ENCODE measurements around the gene PDE8A. TPM values are rescaled to one million over a fixed set of nuclear protein-coding genes. Genes with fewer than 3 reads are reported as not detected.

Gene PDE8A
- total and polyA plus RNA-seq, 10 of the 15 experiments (the other 5 are each of a cell fraction or from before 2014, with no cell fraction given): 6.7 to 69.2 (median 27.2) TPM

GRCh38 chr15:84992157-84992944 is 10.7 kb downstream of the PDE8A start:
- FAIRE-seq: no peak
- TF ChIP-seq MEF2B (IDR thresholded peaks at IDR 0.05; ENCODE audit: partially characterized antibody, poor library complexity, severe bottlenecking): peak; percentile 67
- peak; percentile 64 for TF ChIP-seq IKZF1 (conservative IDR thresholded peaks at IDR 0.05)
- TF ChIP-seq HCFC1 (IDR thresholded peaks at IDR 0.05; ENCODE audit: low read length): no peak
- no peak for TF ChIP-seq EED (IDR thresholded peaks at IDR 0.05; ENCODE audit: low read depth)
- TF ChIP-seq MTA2 (IDR thresholded peaks at IDR 0.05; ENCODE audit: low read depth): peak; percentile 58; the same call in 1 of the 2 replicates
- TF ChIP-seq IKZF2 (IDR thresholded peaks at IDR 0.05): peak; percentile 68 to 74
- no peak for TF ChIP-seq ESRRA (IDR thresholded peaks at IDR 0.05; ENCODE audit: low read length)
- no peak for TF ChIP-seq POLR2AphosphoS5 (IDR thresholded peaks at IDR 0.05; ENCODE audit: low read length)
- TF ChIP-seq PAX5 (IDR thresholded peaks at IDR 0.05; ENCODE audit: borderline replicate concordance, low read depth, low read length): 0 out of 2 replicates have a peak, but pooled peaks have one; percentile 15
- TF ChIP-seq BHLHE40 (IDR thresholded peaks at IDR 0.05; ENCODE audit: borderline replicate concordance in 1 of 2, low read depth in 2 of 2, low read length in 1 of 2): peak in 1 of 2 experiments; percentile 27; a peak in 1 of 4 replicates
- peak; percentile 70 for TF ChIP-seq RUNX3 (IDR thresholded peaks at IDR 0.05; ENCODE audit: low read length)
- TF ChIP-seq RELB (IDR thresholded peaks at IDR 0.05; ENCODE audit: low read depth): peak; percentile 60; the same call in 1 of the 2 replicates
- TF ChIP-seq PKNOX1 (IDR thresholded peaks at IDR 0.05): peak; percentile 22; the same call in 1 of the 2 replicates
- no peak for TF ChIP-seq SMAD1 (IDR thresholded peaks at IDR 0.05; ENCODE audit: low read depth, partially characterized antibody)
- TF ChIP-seq ATF7 (IDR thresholded peaks at IDR 0.05; ENCODE audit: low read depth): 0 out of 2 replicates have a peak, but pooled peaks have one; percentile 11
- CTCF ChIA-PET: interaction anchor here (0.9 to 2.5 kb wide), 4 partner anchors 8 to 64 kb away, joined by 3 to 5 read pairs (median 4); no protein-coding TSS in a partner anchor

More at GRCh38 chr15:84992157-84992944, 10.7 kb downstream of the PDE8A start:
- intact Hi-C loops (cut with micrococcal nuclease; ENCODE audit: unreplicated experiment): no loop called here
- DNase-seq (ENCODE audit: low read depth, low spot score) (no peak), ATAC-seq (peak; percentile 51)
- no peaks in the 10 kb centered on the region for H3K27me3 ChIP-seq (replicated peaks in 1 of 2; ENCODE audit: control insufficient read depth in 2 of 2, insufficient read depth in 2 of 2, low read length in 1 of 2)
- no peak overlapping the region for H3K4me3 ChIP-seq
- H3K9ac ChIP-seq (ENCODE audit: control insufficient read depth, insufficient read depth, low read length): no peak overlapping the region
- H3K4me1 ChIP-seq (ENCODE audit: control insufficient read depth, insufficient read depth, low read length): peaks cover 38% of the 10 kb centered on the region
- POLR2A ChIA-PET: interaction anchor here (0.7 to 4.7 kb wide), 3 partner anchors 9 to 13 kb away, joined by 3 to 39 read pairs (median 6); partner anchors contain the start of gene PDE8A
- H3K27ac ChIP-seq (ENCODE audit: control insufficient read depth, insufficient read depth): peak overlapping the region; percentile 24
- RAD21 ChIA-PET (ENCODE audit: unreplicated experiment): interaction anchor here (1.1 to 1.2 kb wide), 2 partner anchors 9 to 39 kb away, joined by 4 to 6 read pairs; no protein-coding TSS in a partner anchor
- no peaks in the 10 kb centered on the region for H3K36me3 ChIP-seq (ENCODE audit: control insufficient read depth in 2 of 2, insufficient read depth in 2 of 2, low read length in 1 of 2)
- no TSS peak for BruUV-seq (replicated peaks)
- peaks cover 69% of the 10 kb centered on the region for H3K79me2 ChIP-seq (ENCODE audit: control insufficient read depth, insufficient read depth, low read length)
- no peaks in the 10 kb centered on the region for H3K9me3 ChIP-seq (replicated peaks; ENCODE audit: control insufficient read depth, insufficient read depth, low read length)
- SMC1A ChIA-PET (ENCODE audit: uncharacterized antibody, unreplicated experiment): interaction anchor here (0.6 to 5.8 kb wide), 13 partner anchors 8 to 52 kb away, joined by 3 to 45 read pairs (median 9); no protein-coding TSS in a partner anchor
- 0 out of 2 replicates have a peak overlapping the region, but pooled peaks have one; percentile 47 for H3K4me2 ChIP-seq (ENCODE audit: control insufficient read depth, insufficient read depth)
- no peaks in the 10 kb centered on the region for H4K20me1 ChIP-seq (ENCODE audit: control insufficient read depth, insufficient read depth)
- in situ Hi-C loops (cut with MboI): no loop called here
- no peak overlapping the region for H2AFZ ChIP-seq (ENCODE audit: control insufficient read depth, low read depth, low read length)
- WGBS (ENCODE audit: insufficient coverage, insufficient replicate concordance, low lambda C conversion rate, missing lambda C conversion rate): 66% methylated on average over 4 of the region's 4 CpGs
